Fibroblast of peridontal ligament (primary cell): ENCODE measurements around the gene KPRP.

Experiments used
- DNase-seq: peaks from one replicate; pipeline ENCODE4 v3.0.0-alpha.2; 2010; ENCODE audit errors: extremely low read depth

Gene KPRP, protein sequence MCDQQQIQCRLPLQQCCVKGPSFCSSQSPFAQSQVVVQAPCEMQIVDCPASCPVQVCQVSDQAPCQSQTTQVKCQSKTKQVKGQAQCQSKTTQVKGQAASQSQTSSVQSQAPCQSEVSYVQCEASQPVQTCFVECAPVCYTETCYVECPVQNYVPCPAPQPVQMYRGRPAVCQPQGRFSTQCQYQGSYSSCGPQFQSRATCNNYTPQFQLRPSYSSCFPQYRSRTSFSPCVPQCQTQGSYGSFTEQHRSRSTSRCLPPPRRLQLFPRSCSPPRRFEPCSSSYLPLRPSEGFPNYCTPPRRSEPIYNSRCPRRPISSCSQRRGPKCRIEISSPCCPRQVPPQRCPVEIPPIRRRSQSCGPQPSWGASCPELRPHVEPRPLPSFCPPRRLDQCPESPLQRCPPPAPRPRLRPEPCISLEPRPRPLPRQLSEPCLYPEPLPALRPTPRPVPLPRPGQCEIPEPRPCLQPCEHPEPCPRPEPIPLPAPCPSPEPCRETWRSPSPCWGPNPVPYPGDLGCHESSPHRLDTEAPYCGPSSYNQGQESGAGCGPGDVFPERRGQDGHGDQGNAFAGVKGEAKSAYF

DNA sequence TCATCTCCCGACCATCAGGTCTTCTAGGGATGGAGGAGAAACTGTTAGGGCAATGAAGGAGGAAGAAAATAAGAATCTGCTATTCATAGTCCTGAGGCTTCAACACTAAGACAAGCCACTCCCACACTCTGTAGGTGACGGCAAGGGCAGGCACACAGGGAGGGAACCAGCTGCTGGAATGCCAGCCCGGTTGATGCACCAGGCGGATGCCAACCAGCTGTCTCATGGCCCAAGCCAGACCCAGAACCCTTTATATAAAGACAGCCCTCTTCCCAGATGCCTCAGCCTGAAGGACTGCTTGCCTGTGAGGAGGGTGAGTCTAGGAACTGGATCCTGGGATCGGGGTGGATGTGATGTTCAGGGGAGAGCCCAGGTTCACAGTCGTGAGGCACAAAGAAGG is at the start of gene KPRP:
Gene KPRP, plus strand, starts transcription at position 279 of the 400 bp plus-strand sequence. CDS start 1,564 bp downstream, outside the sequence.
- DNase-seq: no peak

DNA sequence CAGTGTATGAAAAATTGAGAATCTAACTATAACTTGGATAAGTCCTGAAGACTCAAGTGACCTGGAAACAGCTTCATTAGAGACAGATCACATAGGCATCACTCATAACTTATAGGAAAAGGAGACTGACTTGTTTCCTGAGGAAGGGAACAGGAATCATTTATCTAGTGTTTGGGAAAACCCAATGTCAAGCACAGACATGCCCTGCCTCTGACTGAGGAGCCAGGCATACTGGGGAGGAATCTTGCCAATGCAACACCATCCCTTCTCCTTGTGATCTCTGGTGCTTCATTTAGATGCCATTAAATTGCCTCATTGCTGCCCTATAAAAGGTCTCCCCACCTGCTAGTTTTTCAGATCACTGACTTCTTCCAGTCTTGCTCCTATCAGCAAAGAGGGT is 39.6 kb upstream of the KPRP start:
- no peak for DNase-seq

DNA sequence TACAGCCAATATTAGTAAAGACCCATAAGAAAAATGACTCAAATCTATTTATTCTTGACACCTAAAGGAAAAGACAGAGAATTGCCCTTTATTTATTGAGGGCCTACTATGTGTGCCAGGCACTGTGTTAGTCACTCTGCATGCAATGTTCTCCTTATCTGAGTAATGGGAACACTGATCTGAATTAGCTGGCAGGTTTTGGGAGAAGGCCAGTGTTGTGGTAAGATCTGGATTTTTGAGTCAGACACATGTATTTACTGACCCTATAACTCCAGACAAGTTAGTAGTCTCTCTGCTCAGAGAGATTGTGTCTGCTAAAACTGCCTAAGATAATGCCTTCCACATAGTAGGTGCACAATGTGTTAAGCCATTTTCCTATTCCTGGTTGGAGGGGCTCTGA is 32.6 kb upstream of the KPRP start:
- DNase-seq: peak; percentile 5

DNA sequence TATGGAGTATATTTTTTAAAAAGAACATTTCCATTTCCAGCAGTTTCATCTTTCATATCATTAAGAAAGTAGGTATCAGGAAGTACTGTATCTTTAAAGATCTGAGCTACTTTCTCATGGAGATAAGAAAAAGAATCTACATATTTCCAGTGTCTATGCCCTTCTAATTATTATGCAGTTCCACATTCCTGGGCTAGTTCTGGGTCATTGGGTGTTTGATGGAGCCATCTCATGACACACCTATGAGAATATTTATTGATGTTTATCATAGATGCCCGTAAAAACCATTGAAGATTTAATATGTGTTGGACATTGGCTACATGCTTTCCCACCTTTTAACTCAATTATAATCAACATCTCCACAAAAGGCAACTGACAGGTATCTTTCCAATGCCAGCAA is 28.8 kb upstream of the KPRP start:
- no peak for DNase-seq

DNA sequence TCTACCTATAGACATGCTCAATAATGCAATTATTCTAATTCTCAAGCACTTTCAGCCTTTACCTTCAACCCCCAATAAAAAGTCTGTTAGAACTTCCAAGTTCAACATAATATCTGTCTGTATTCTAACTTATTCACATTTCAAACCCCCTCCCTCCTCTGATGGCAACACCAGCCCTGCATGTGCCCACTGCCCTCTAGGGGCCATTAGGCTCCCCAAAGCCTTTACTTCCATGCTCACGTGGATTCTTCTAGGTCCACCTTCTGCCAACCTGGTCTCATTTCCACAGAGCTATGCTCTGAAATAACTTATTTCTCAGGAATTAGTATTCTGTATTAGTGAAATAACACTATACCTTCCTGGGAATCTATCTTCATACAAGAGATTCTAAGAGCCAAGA is 22.2 kb upstream of the KPRP start:
- no peak for DNase-seq

DNA sequence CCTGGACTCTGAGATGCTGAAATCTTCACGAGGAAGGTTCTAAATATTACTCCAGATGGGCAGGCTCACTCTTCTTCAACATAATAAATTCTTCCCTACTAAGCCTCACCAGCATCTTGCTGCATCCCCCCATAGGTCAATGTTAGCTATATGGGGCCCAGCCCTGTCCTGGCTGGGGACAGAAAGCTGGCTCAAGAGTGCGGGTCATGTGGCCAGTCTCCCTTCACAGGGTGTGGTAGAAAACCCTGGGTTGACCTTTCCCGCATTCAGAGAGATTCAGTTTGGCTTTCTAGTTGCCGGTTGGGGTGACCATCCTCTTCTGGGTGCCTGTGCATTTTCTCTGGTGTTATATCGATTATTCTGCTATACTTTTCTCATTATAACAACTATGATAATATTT is 19.8 kb upstream of the KPRP start:
- no peak for DNase-seq

DNA sequence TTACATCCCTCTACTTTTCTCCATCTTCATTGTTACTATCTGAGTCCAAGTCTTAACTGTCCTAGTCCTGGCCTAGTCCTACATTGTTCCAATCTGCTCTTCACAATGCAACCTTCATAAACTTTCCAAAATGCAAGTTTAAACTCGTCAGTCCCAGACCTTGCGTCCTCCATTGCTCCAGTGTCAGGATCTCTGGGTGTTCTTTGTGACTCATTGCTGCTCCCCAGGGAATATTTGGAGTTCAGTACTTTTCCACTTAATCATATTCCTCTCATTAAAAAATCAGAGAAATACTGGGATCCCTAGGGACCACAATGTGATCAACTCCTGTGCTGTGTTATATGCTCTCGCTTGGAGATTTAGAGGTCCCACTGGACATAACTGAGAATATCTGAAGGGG is 18.0 kb upstream of the KPRP start:
- no peak for DNase-seq

DNA sequence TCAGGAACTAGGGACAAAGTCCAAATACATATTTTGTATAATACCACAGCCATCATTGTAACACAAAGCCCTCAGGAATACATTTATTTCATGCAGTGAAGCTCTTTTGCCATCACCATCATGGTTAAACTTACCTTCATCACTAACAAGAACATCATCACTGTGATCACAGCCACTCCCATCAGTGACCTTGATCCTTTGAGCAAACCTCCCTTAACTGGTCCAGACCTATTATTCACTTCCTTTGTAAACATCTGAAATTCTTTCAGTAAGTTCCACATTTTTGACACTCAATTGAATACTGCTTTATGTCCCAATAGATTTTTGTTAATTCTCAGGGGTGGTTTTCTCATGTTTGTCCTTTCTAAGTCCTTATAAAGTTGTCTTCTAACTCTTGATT is 16.2 kb upstream of the KPRP start:
- DNase-seq: no peak

DNA sequence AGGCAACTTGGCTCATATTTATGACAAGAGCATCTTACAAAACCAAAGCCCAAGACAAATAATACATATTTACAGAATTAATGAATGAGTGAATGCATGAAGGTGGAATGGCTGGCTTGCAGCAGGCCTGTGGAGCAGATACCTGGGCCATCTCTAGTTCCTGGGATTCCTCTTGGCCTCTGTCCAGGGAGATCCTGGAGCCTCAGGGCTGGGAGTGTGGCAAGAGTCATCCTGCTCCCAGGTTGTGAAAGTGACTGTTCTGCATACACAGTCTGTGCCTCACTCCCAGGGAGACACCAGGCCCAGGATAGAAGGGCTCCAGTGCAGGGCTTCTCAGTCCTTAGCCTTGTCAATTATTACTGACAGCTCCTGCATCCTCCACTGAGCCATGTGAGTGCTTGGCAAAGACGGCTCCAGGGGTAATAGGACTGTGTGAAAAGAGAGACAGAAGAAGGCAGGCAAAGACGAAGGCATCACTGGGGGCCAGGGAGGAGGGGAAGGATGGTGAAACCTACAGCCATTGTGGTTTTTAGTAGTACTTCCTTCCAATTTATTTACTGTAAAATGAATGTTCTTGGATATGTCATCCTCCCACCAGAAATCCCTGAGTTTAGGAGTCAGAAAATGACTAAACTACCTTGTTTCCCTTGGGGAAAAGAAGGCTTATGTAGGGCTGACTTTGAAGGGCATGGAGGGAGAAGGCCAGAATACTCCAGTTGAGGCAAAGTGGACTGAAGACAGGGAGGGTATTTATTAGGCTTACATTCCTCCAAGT is 14.3 kb upstream of the KPRP start:
- DNase-seq: no peak

DNA sequence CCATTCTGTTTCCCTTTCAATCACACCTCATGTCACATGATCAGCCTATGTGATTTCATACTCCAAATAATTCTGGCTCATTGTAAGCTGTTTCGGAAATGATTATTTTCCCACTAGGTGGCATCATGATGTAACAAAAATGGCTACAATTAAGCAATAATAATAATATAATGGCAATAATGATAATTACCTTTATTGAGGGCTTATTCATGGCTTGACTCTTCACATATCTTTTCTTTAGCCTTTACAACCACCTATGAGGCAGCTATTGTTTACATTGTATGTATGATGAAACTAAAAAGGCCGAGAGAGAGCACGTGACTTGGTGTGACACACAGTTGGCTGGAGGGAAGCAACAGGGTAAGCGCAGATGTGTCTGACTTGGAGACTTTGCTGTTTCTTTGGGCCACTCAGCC is 12.5 kb upstream of the KPRP start:
- peak; percentile 71 for DNase-seq

DNA sequence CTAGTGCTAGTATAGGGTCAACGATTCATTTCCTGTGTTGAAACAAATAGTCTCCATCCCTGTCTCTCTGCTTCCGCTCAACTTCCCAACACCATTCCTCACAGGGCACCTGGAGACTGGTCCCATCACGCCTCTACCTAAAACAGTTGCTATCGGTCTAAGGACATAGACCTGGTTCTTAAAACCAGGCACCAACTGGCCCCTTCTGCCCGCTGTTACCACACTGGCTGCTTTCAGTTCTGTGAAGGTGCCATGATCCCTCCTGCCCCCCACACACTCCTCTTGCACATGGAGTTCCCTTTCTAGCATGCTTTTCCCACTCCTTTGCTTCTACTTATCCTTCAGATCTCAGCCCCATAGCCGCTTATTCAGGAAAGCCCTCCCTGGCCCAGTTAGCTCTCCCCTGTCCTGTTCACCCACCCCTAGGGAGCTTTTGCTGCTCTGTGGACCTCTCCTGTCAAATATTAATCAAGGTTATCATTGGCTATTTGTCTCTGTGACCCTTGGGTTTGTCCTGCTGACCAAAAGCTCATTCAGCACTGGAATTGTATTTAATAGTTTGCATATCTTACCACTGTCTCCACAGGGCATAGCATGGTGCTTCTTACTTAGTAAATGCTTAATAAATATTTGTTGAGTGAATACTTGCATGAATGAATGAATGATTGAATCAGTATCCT is 11.9 kb upstream of the KPRP start:
- no peak for DNase-seq

DNA sequence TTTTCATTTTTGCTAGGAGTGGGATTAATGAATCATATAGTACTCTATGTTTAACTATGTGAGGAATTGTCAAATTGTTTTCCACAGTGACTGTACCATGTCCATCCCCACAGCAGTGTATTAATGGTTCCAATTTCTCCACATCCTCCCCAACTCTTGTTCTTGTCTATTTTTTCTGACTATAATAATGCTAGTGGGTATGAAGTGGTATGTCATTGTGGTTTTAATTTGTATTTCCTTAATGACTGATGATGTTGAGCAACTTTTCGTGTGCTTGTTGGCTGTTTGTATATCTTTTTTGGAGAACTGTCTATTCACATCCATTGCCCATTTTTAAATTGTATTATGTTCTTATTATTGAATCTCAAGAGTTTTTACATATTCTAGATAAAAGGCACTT is 10.0 kb upstream of the KPRP start:
- DNase-seq: peak; percentile 24

DNA sequence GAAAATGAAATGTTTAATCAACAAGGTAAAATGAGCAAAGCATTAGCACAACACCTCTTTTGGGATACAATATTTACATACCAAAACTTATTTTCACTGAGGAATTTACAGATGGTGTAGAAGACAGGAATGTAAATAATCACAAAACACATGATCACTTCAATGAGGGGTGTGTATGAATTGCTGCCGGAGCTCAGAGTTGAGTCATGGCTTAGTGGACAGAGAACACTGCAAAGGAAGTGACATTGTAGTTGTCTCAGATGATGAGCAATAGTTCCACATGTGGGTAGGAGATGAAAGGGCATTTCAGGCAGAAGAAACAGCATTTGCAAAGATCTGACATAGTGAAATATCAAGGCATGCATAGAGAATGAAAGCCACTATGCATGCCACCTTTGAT is 5.6 kb upstream of the KPRP start:
- peak; percentile 74 for DNase-seq

DNA sequence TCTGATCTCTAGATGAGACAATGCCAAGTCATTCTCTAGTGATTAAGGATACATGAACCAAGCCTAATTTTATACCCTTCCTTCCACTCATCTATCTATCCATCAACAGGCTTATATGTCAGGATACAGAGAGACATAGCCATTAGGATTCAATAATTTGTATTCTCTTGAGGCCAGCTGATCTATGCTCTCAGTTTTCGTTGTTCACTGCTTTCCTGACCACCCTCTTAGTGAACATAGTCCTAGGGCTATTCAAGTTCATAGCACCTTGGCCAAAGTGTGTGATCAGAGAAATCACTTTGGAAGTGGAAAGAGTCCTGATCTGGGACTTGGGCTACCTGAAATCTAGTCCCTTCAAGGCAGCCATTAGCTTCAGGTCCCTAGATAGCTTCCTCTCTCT is 4.2 kb upstream of the KPRP start:
- no peak for DNase-seq

DNA sequence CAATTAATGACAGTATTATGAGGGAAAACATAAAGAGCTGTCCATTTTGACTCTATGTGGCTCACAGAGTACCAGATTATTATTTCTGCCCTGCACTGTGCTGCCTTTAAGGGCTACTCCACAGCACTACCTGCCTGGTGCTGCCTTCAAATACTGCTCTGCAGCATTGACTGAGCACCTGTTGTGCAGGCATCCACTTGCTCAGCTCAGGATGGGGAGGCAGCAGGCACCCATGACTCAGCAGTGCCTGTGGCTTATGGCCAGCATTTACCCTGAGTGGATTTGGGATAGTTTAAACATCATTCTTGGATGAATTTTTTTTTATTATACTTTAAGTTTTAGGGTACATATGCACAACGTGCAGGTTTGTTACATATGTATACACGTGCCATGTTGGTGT is 953 bp upstream of the KPRP start:
- no peak for DNase-seq

DNA sequence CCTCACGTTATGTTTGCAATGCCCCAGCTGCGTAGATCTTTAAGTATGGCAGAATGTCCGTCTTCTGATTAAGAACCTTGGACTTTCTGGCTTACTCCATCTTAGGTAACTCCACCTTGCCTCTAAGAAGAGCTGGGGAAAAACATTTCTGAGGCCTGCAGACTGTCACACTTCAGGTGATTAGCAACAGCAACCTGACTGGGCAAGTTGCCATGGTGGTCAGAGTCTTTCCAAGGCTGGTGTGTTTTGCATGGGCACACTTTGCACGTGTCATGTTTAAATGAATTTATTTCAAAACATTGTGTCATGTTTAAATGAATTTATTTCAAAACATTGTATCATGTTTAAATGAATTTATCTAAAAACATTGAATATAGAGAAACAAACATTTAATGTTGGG is 811 bp downstream of the KPRP start:
- DNase-seq: no peak

DNA sequence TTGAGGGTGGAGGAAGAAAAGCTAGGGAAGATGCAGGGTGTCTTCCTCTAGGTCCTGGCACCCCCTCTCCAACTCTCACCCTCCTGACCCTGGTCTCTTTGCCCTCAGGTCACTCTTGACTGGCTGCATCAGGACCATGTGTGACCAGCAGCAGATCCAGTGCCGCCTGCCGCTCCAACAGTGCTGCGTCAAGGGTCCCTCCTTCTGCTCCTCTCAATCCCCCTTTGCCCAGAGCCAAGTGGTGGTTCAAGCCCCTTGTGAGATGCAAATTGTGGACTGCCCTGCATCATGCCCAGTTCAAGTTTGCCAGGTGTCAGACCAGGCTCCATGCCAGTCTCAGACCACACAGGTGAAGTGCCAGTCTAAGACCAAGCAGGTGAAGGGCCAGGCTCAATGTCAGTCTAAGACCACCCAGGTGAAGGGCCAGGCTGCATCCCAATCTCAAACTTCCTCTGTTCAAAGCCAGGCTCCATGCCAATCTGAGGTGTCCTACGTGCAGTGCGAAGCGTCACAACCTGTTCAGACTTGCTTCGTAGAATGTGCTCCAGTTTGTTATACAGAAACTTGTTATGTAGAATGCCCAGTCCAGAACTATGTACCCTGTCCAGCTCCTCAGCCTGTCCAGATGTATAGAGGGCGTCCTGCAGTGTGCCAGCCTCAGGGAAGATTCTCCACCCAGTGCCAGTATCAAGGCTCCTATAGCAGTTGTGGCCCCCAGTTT is 1.8 kb downstream of the KPRP start:
- no peak for DNase-seq

DNA sequence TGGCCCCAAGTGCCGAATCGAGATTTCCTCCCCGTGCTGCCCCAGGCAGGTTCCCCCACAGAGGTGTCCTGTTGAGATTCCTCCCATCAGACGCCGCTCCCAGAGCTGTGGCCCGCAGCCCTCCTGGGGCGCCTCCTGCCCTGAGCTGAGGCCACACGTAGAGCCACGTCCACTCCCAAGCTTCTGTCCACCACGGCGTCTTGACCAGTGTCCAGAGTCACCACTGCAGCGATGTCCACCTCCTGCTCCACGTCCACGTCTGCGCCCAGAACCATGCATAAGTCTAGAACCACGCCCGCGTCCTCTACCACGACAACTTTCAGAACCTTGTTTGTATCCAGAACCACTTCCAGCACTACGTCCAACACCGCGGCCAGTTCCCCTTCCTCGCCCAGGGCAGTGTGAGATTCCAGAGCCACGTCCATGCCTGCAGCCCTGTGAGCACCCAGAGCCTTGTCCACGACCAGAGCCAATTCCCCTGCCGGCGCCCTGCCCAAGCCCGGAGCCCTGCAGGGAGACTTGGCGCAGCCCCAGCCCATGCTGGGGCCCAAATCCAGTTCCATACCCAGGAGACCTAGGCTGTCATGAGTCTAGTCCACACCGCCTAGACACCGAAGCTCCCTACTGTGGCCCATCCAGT is 2.8 kb downstream of the KPRP start:
- DNase-seq: no peak

DNA sequence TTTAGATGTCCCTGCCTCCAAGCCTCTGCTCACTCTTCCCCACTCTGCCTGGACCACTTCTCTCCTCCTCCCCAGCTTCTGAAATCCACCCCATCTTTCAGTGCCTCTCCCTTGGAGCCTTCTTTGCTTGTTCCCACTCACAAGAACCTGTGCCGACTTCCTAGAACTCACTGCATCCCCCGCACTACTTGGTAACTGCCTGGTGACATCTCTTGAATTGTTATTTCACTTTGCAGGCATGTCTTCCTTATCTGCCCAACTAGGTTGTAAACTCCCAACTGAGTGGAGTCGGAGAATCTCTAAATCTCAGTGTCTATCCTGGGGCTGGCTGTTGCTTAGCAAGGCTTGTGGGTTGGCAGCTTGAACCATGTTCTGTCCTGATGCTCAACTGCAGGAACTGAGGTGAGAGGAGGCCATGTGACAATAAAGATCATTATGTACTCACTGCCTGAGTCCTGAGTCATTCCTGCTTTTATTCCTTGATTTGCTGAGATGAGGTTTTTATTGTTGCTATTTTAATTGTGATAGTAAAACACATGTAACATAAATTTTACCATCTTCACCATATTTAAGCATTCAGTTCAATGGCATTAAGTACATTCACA is 3.9 kb downstream of the KPRP start:
- DNase-seq: no peak

DNA sequence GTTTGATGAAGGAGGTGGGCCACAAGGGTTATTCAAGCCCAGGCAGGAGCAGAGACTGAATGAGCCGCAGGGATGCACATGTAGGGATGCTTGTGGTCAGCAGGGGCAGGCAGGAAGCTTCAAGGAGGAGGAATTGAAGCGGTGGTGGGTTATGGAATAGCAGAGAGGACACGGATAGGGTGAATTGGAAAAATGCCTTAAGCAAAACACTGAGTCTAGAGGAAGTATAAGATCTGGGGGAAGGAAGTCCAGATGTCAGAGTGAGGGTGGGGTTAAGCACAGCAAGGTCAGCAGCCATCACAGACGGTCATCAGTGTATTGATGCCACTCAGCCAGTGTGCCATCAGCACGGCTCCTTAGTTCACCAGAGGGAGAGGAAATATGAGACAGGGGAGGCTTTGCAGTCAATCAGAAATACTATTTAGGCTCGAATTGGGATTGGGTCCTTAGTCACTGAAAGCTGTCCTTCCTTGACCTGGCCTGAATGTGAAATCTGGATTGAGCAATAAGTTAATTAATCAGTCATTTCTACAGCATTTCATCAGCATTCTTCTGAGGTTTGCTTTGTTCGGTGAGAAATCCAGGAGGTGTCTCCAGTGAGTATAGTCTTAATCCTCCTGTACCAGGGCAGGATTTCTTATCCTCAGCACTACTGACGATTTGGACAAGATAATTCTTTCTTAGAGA is 11.2 kb downstream of the KPRP start:
- peak; percentile 65 for DNase-seq
